NB4 (cell line): ENCODE data around the gene ZNF407.

ENCODE experiments used
- CTCF ChIP-seq: IDR thresholded peaks from one replicate; pipeline ENCODE4 v1.5.1; 2012; ENCODE audit warnings: low read depth, low read length
- MYC ChIP-seq: IDR thresholded peaks from 2 replicates; pipeline ENCODE4 v1.6.1; 2011; ENCODE audit warnings: low read depth, low read length
- POLR2A ChIP-seq: IDR thresholded peaks from 2 replicates; pipeline ENCODE4 v1.6.1; 2011; ENCODE audit warnings: mild to moderate bottlenecking; ENCODE audit not compliant: insufficient read length; ENCODE audit errors: extremely low read depth
- TF ChIP-seq, protein P1 (sequence below): IDR thresholded peaks from 2 replicates; pipeline ENCODE4 v1.6.1; 2011; ENCODE audit warnings: low read depth, low read length

DNA sequence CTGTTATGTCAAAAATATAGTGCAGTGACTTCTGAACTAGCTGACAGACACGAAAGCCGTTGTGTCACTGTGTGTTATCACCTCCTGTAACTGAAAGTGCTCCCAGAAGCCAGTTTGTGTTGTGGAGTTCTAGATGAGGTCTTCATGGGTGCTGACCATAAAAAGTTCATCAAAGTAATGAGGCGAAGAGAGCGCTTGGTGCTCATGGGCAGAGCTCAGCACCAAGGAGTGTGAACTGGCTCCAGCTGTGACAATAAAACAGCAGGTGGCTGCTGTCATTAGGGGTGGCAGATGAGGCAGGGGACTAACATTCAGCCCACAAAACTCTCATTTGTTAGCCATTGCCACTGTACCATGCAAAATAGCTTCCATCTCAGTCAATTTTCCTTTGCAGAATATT, 151.1 kb downstream of the ZNF407 start:
- TF ChIP-seq CTCF, result no peak
- TF ChIP-seq, protein P1, sequence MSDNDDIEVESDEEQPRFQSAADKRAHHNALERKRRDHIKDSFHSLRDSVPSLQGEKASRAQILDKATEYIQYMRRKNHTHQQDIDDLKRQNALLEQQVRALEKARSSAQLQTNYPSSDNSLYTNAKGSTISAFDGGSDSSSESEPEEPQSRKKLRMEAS, result no peak
- no peak for TF ChIP-seq POLR2A
- TF ChIP-seq MYC, result no peak
